COLO668 (cell line): ENCODE results near the gene COL25A1.

Experiments
- DNase-seq: peaks from one replicate; lab custom pipeline; 2025; ENCODE audit not compliant: unreplicated experiment; lab: John Stamatoyannopoulos, UW

Gene COL25A1

GRCh38 chr4:109302361-109303139 lies at the start of gene COL25A1:
Gene COL25A1 (minus strand): TSS chr4:109302658.
- peak; percentile 7 for DNase-seq

GRCh38 chr4:109350121-109350520 lies 47.7 kb upstream of the COL25A1 start:
- DNase-seq: no peak

- DNase-seq: no peak
Observed at GRCh38 chr4:109334129-109335105, 32.0 kb upstream of the COL25A1 start.

- DNase-seq: no peak
Observed at GRCh38 chr4:109332926-109333464, 30.5 kb upstream of the COL25A1 start.

GRCh38 chr4:109327641-109328040 lies 25.2 kb upstream of the COL25A1 start:
- no peak for DNase-seq

- DNase-seq: no peak
Observed at GRCh38 chr4:109325698-109326097, 23.2 kb upstream of the COL25A1 start.

- no peak for DNase-seq
Observed at GRCh38 chr4:109323348-109323747, 20.9 kb upstream of the COL25A1 start.

- DNase-seq: no peak
Observed at GRCh38 chr4:109321232-109321631, 18.8 kb upstream of the COL25A1 start.

- DNase-seq: no peak
Observed at GRCh38 chr4:109319684-109320083, 17.2 kb upstream of the COL25A1 start.

GRCh38 chr4:109319156-109319555 lies 16.7 kb upstream of the COL25A1 start:
- DNase-seq: no peak

- DNase-seq: no peak
Observed at GRCh38 chr4:109315818-109316217, 13.4 kb upstream of the COL25A1 start.

GRCh38 chr4:109315341-109315740 lies 12.9 kb upstream of the COL25A1 start:
- no peak for DNase-seq

GRCh38 chr4:109313168-109314133 lies 11.0 kb upstream of the COL25A1 start:
- no peak for DNase-seq

- no peak for DNase-seq
Observed at GRCh38 chr4:109303140-109303496, 660 bp upstream of the COL25A1 start.

- DNase-seq: no peak
Observed at GRCh38 chr4:109301651-109302360, 652 bp downstream of the COL25A1 start.

- DNase-seq: no peak
Observed at GRCh38 chr4:109298279-109299010, 4.0 kb downstream of the COL25A1 start.

GRCh38 chr4:109296527-109296926 lies 5.9 kb downstream of the COL25A1 start:
- DNase-seq: no peak

GRCh38 chr4:109295081-109295480 lies 7.4 kb downstream of the COL25A1 start:
- no peak for DNase-seq

GRCh38 chr4:109294468-109295020 lies 7.9 kb downstream of the COL25A1 start:
- no peak for DNase-seq
